Hypothalamus (tissue), 51 donors: ENCODE data around the gene RFFL.
"Not testable (repeated sequence)": the region's sequence is repeated elsewhere in the genome, so short reads cannot be mapped to it uniquely, and the experiment has no call there.

Source experiments
- DNase-seq, 51 donors: peaks; one replicate each; lab custom pipeline; 2025; lab: John Stamatoyannopoulos, UW

The RFFL gene

DNA sequence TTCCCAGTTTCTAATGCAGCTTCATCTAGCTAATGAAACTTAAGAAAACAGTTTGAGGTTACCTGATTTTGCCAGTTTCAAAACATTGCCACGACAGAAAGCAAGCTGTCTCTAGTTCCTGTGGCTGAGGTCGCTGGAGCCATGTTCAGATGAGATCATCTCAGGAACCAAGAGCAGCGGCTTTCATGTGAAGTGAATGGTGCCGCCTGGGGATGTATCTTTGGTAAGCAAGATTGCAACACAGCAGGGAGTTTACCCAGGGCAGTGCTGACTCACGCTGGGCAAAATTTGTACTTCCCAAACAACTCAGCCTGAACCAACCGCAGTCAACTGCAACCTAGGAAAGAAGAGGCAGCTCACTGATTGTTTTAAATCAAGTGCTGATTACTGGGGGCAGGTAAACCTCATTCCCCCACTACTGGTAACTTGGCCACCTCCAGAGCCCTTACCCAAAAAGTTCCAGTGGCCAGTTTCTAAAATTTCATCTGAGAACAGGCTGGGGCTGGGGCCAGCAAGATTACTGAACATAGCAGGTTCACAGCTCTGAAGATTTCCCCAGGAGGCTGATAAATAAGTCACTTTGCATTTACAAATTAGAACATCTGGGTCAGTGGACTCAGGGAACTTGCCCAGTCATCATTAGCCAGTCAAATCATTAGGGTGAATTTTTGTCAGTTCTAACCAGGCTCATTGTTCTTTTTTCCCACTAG lies at the start of gene RFFL:
RFFL (minus strand) TSS at position 194 of the 710 bp plus-strand sequence. CDS start 37,154 bp downstream, outside the sequence.
- DNase-seq = peak in 50 of 51 donors; percentile 9 to 94 (median 78)

DNA sequence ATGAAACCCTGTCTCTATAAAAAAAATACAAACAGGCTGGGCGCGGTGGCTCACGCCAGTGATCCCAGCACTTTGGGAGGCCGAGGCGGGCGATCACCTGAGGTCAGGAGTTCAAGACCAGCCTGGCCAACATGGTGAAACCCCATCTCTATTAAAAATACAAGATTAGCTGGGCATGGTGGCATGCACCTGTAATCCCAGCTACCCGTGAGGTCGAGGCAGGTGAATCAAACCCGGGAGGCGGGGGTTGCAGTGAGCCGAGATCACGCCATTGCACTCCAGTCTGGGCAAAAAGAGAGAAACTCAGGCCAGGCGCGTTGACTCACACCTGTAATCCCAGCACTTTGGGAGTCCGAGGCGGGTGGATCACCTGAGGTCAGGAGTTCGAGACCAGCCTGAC lies 47.3 kb upstream of the RFFL start:
- not testable (repeated sequence) for DNase-seq

GRCh38 chr17:35104844-35105450 lies 41.4 kb upstream of the RFFL start:
- DNase-seq = no peak

DNA sequence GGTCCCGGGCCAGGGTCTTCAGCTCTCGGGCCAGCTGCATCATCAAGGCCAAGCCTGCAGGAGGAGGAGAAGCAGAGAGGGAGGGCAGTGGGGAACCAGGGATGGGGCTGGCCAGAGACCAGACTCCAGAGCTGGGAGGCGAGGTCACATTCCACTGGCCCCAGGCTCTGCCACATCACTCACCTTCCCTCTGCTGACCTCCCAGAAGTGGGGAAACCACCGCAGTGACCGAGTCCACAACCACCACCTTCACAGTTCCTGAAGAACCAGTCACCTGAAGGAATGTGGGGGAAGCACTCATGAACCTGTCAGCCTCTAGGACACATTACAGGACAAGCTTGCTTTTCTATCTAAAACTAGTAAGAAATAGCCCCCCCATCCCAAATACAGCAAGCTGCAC lies 39.8 kb upstream of the RFFL start:
- DNase-seq = no peak

DNA sequence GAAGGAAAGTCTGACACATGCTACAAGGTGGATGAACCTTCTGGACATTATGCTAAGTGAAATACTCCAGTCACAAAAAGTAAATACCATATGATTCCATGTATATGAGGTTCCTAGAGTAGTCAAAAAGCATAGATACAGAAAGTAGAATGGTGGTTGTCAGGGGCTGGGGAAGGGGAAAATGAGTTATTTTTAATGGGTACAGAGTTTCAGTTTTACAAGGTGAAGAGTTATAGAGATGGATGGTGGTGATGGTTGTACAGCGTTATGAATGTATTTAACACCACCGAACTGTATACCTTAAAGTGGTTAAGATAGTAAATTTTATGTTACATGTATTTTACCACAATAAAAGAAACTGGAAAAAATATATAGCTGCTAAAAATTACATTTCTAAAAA lies 38.2 kb upstream of the RFFL start:
- no peak for DNase-seq

DNA sequence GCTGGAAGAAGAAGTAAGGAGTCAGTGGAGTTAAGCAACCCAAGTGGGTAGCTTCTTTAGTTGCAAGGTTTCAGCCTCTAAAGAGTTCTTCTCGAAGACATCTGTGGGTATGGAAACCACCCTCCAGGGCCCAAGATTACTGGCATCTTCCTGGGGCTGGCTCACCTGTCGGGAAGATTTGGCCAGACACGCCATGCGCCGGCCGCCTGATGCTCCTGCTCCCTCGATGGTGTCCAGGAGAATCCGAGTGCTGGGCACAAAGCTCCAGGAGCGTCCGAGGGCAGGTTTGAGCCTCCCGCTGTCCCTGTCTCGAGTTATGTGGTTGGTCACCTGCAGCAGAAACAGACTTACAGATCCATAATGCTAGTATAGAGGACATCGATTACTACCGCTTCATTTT lies 37.5 kb upstream of the RFFL start:
- DNase-seq = no peak

DNA sequence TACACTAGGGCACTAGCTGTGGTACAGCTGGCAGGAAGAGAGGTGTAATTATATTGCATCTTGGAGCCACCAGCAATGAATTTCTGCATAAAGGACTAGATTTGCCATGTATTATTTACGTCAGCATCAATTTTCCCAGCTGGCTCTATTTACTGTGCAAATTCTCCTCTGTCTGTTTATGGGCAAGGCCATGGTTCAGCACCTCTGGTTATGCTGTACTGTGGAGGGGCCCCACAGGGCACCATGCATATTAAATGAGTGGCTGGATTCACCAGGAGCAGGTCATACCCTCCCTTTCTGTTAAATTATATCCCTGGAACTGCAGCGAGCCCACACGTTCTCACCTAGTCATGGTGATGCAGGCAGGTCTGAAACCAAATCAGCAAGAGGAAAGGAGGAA lies 36.4 kb upstream of the RFFL start:
- DNase-seq = no peak

GRCh38 chr17:35097776-35098175 lies 34.3 kb upstream of the RFFL start:
- no peak for DNase-seq

DNA sequence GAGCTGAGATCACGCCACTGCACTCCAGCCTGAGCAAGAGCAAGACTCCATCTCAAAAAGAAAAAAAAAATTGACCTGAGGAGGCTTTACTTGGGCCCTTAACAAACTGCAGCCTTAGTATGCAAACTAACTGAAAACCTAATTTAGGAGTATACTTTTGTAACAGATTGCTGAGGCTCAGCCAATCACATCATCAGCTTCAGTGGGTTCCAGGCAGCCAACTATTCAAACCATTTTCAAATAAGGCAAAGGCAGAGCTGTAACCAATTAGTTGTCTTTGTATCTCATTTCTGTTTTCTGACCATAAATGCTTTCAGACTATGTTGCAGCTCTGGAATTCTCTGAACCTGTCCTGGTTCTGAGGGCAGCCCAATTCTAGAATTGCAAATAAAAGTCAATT lies 32.2 kb upstream of the RFFL start:
- no peak for DNase-seq

DNA sequence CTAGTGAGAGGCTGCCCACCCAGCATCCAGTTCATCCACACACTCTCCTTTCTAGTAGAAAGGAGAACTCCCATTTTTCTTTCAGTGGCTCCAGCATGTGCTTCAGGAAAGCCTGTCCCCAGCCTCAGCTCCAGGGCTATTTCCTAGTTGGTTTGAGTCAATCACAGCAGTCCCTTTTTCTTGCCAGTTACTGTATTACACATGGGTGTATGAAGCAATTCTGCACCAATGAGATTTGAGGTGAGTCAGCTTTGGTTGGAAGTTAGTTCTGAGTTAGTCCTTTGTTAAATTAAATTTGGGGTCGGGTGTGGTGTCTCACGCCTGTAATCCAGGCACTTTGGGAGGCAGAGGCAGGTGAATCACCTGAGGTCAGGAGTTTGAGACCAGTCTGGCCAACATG lies 31.4 kb upstream of the RFFL start:
- DNase-seq = no peak

DNA sequence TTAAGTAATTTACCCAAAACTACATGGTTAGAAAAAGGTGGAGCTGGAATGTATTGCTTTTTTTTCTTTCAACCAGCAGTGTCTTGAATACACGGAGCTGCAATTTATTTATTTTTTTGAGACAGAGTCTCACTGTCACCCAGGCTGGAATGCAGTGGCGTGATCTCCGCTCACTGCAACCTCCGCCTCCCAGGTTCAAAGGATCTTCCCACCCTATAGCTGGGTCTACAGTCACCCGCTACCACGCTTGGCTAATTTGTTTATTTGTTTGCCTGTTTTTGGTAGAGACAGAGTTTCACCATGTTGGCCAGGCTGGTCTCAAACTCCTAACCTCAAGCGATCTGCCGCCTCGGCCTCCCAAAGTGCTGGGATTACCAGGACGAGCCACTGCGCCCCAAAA lies 27.2 kb upstream of the RFFL start:
- not testable (repeated sequence) for DNase-seq

DNA sequence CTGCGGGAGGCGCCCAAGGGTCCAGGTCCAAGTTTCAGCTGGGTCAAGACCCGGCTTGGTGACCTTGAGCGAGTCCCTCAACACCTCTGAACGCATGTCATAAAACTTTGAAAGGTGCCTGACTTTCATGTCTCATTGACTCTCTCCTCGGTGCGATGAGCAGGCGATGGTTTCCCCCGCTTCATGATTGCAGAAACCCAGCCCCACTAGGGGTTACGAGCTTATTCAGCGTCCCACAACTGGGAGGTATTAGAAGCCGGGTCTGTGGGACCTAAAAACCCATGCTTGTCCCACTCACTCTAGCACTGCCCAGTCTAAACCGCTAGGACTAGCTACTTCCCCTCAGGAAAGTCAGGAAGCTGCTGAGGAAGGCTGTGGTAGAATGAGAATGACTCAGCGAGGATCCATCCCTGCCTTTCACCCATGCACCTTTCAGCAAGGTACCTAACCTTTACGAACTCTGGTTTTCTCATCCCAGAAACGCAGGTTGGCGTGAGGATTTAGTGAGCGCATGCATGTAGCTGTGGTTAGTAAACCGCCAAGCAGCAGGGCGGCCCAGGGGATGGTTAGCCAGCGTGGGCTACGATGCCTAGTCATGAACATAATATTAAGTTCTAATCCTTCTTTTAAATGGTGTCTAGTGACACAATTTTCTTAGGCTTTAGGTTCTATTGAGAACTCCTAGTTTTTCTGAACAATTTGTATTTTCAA lies 26.2 kb upstream of the RFFL start:
- DNase-seq = peak in 2 of 51 donors; percentile 57 to 81

GRCh38 chr17:35088881-35089585 lies 25.5 kb upstream of the RFFL start:
- DNase-seq = peak in 50 of 51 donors; percentile 37 to 94 (median 79)

GRCh38 chr17:35088356-35088880 lies 24.9 kb upstream of the RFFL start:
- DNase-seq = peak in 48 of 51 donors; percentile 11 to 89 (median 54)

DNA sequence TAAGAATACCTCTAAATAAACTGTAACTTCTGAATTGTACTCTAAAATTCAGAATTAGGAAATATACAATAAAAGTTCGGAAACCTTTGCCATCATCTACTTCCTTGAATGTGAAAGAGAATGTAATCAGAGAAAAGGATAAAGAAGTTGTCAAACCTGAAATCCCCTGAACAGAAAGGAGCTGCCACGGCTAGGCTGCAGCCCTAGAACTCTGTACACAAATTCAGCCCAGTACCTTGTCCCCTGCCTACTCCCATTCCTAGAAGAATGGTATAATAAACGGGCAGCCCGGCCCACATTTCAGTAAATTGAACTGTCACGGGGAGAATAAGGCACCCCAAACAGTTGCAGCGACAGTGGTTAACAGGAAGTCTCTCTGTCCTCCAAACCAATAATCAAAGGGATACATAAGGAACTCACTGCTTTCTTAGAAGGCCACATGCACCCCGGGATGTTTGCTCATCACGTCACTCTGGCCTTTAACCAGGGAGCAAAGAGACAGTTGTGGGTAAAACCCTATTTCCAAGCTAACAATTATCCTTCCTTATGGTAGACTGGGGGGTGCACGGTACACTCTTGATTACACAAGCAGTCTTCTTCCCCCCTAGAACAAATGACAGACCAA lies 24.3 kb upstream of the RFFL start:
- peak in 18 of 51 donors; percentile 9 to 89 (median 48) for DNase-seq

DNA sequence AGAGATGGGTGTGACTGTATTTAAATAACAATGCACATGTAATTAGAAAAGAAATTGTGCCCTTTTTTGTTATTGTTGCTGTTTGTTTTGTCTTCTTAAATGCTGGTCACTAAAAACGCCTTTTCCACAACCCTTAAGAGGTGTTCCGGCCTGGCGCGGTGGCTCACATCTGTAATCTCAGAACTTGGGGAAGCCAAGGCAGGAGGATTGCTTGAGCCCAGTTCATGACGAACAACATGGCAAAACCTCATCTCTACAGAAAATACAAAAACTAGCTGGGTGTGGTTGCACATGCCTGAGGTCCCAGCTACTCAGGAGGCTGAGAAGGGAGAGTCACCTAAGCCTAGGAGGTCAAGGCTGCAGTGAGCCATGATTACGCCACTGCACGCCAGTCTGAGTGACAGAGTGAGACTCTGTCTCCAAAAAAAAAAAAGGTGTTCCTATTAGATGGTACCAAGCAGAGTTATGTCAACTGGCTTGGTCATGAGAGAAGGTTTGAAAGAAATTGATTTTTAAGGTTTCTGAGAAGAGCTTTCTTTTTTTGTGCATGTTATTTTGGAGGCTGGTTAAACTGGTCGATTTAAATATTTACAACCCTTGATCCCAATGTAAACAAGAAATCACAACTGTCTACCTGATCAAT lies 23.5 kb upstream of the RFFL start:
- peak in 3 of 51 donors; percentile 14 to 38 (median 19) for DNase-seq

GRCh38 chr17:35086164-35086563 lies 22.7 kb upstream of the RFFL start:
- DNase-seq = peak in 1 of 51 donors; percentile 19

GRCh38 chr17:35084987-35085386 lies 21.5 kb upstream of the RFFL start:
- no peak for DNase-seq

- DNase-seq = no peak
Observed at GRCh38 chr17:35083071-35083470, 19.6 kb upstream of the RFFL start.
